Endothelial cell (in vitro differentiated cells): ENCODE measurements around the gene SSH2. TPM values are rescaled to one million over a fixed set of nuclear protein-coding genes. Genes with fewer than 3 reads are reported as not detected.
A peak's percentile ranks its signal among the peaks of the same experiment; 100 is the strongest.

Source experiments
- DNase-seq: peaks from one replicate; pipeline ENCODE4 v3.0.0; 2021; ENCODE audit warnings: low spot score
- H3K27ac Mint-ChIP-seq: one replicate; pipeline ENCODE4 v1.8.0; 2021; ENCODE audit warnings: mixed read lengths, inconsistent platforms; ENCODE audit not compliant: unreplicated experiment
- H3K27me3 Mint-ChIP-seq: one replicate; pipeline ENCODE4 v1.8.0; 2021; ENCODE audit warnings: mild to moderate bottlenecking, moderate library complexity, mixed read lengths, inconsistent platforms; ENCODE audit not compliant: unreplicated experiment
- H3K36me3 Mint-ChIP-seq: one replicate; pipeline ENCODE4 v1.8.0; 2021; ENCODE audit warnings: mild to moderate bottlenecking, low read depth, mixed read lengths, inconsistent platforms; ENCODE audit not compliant: unreplicated experiment
- H3K4me1 Mint-ChIP-seq: one replicate; pipeline ENCODE4 v1.8.0; 2021; ENCODE audit warnings: mild to moderate bottlenecking, mixed read lengths, inconsistent platforms; ENCODE audit not compliant: unreplicated experiment
- H3K4me3 Mint-ChIP-seq: one replicate; pipeline ENCODE4 v1.8.0; 2021; ENCODE audit warnings: mild to moderate bottlenecking, mixed read lengths, inconsistent platforms; ENCODE audit not compliant: unreplicated experiment
- H3K9me3 Mint-ChIP-seq: one replicate; pipeline ENCODE4 v1.8.0; 2021; ENCODE audit warnings: mixed read lengths, inconsistent platforms; ENCODE audit not compliant: unreplicated experiment
- CTCF ChIP-seq: fragments of 200-600 bp; sonication (generic); IDR thresholded peaks from one replicate; pipeline ENCODE4 v1.5.0; 2021; ENCODE audit warnings: antibody characterized with exemption; ENCODE audit not compliant: unreplicated experiment
- total RNA-seq: library from RNA; stranded (reverse); fragmentation: NEBNext Ultra II Directional; extraction: Animal tissue kit (Norgen Biotek cat#: 25700); gene quantifications from one replicate; pipeline ENCODE4 v1.2.1, GENCODE V29; 2021; ENCODE audit not compliant: unreplicated experiment

The SSH2 gene
- total RNA-seq, 1 donor from 2014 or later: 81.2 TPM

- no peak for TF ChIP-seq CTCF
- peaks cover 38% of the 10 kb centered on the region for H3K4me1 Mint-ChIP-seq
- H3K9me3 Mint-ChIP-seq: no peaks in the 10 kb centered on the region
- no peak for DNase-seq
- peak overlapping the region; percentile 88 for H3K27ac Mint-ChIP-seq
- peaks cover 15% of the 10 kb centered on the region for H3K27me3 Mint-ChIP-seq
- peaks cover 18% of the 10 kb centered on the region for H3K36me3 Mint-ChIP-seq
- peak overlapping the region; percentile 51 for H3K4me3 Mint-ChIP-seq
Measured at GRCh38 chr17:29584452-29585079, 345.5 kb downstream of the SSH2 start.

DNA sequence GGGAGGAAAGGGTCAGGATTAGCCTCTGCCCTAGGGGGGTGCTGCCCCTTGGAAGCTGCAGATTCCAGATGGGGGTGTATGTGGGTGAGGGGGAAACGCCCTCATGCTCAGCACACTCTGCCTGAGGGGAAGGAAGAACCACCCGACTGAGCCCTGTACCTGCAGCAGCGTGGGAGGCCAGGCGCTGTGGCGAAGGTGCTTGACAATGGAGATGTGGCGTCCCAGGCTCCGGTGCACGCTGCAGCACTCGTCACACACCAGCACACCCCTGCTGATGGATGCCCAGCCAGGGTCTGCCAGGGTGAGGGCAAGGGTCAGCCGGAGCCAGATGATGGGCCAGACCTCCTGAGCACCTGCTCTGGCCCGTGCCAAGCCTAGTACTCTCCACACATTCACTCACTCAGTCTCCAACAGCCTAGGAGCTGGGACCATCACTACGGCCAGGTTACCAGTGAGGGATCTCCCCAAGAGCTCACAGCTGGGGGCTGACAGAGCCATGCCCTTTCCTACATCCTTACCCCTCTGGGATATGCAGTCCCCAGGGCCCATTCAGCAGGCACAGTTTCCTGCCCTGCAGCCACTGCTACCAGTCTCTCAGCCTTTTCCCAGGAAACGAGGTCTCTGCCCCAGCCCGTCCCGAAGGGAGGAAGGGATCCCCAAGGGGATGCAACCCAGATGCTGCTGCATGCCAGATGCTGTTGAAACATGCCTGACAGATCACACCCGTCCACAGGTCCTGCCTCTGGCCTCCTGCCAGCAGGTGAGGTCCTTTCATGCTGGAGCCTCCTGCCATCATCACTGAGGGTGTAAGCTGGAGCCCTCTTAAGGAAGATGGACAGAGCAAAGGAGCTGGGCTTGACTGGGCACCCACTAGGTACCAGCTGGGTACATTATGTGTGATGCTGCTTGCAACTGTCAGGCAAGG is 346.4 kb downstream of the SSH2 start:
- H3K27ac Mint-ChIP-seq: peak overlapping the region; percentile 84
- no peak for TF ChIP-seq CTCF
- no peak for DNase-seq
- H3K4me3 Mint-ChIP-seq: peak overlapping the region; percentile 38
- H3K9me3 Mint-ChIP-seq: no peaks in the 10 kb centered on the region
- H3K27me3 Mint-ChIP-seq: peaks cover 20% of the 10 kb centered on the region
- peaks cover 28% of the 10 kb centered on the region for H3K36me3 Mint-ChIP-seq
- H3K4me1 Mint-ChIP-seq: peaks cover 40% of the 10 kb centered on the region

DNA sequence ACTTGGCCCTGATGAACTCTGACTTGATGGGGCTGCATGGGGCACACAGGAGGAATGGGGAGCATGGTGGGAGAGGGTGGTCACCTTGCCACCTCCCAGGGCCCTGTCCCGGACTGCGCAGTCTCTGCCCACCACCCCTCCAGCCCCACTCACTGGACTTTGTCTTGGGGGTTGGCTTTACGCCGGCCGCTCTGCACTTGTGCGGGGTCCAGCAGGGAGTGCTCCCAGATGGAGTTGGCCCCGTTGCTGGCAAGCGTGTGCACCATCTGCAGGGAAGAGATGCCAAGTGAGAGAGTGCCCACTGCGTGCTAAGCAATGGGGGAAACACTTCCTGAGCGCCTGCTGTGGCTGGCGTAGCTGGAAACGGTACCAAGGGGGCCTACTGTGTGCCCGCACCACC is 347.3 kb downstream of the SSH2 start:
- no peak overlapping the region for H3K4me3 Mint-ChIP-seq
- H3K27ac Mint-ChIP-seq: no peak overlapping the region
- peaks cover 35% of the 10 kb centered on the region for H3K36me3 Mint-ChIP-seq
- H3K4me1 Mint-ChIP-seq: peaks cover 36% of the 10 kb centered on the region
- peaks cover 25% of the 10 kb centered on the region for H3K27me3 Mint-ChIP-seq
- no peak for TF ChIP-seq CTCF
- no peaks in the 10 kb centered on the region for H3K9me3 Mint-ChIP-seq
- no peak for DNase-seq

- H3K4me3 Mint-ChIP-seq: no peak overlapping the region
- H3K9me3 Mint-ChIP-seq: no peaks in the 10 kb centered on the region
- no peak for DNase-seq
- no peak overlapping the region for H3K27ac Mint-ChIP-seq
- H3K36me3 Mint-ChIP-seq: peaks cover 35% of the 10 kb centered on the region
- TF ChIP-seq CTCF: no peak
- peaks cover 31% of the 10 kb centered on the region for H3K4me1 Mint-ChIP-seq
- H3K27me3 Mint-ChIP-seq: peaks cover 25% of the 10 kb centered on the region
Measured at GRCh38 chr17:29582254-29582765, 347.7 kb downstream of the SSH2 start.
